ENCODE data around the gene SAMD14. TPM values are rescaled to one million over a fixed set of nuclear protein-coding genes. Genes with fewer than 3 reads are reported as not detected.

The SAMD14 gene
- total and polyA plus RNA-seq, 7 donors, result 0.55 to 2.7 (median 1.0) TPM

DNA sequence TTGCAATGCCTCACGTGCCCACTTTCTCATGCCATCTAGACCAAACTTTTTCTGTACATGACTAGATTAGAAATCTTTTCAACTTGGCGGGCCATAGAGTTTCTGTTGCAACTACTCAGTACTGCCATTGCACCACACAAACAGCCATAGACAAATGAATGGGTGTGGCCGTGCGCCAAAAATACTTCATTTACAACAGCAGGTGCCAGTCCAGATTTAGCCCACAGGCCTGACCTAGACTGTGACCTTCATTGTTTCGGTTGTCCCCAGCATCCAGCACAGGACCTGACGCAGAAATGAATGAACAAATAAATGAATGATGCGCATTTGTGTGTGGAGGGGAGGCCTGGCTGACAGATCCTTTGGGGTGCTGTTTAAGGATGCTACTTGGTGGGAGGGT is 49.1 kb downstream of the SAMD14 start:
- 41 to 50% (median 43%) methylated on average over 7 of the region's 7 CpGs for WGBS, 3 donors
- H3K36me3 ChIP-seq (ENCODE audit: insufficient read depth in 1 of 2, low read depth in 1 of 2), result peaks cover 2 to 76% of the 10 kb centered on the region in 2 donors
- no peak overlapping the region for H3K27ac ChIP-seq
- intact Hi-C loops (cut with DNase I), result no loop called here
- H3K4me3 ChIP-seq, result no peak overlapping the region
- ATAC-seq (peak; percentile 77 to 90 (median 87)), DNase-seq (peak; percentile 71 to 85)
- H3K4me1 ChIP-seq, result peaks cover 18% of the 10 kb centered on the region
- no peaks in the 10 kb centered on the region for H3K27me3 ChIP-seq (ENCODE audit: insufficient read depth in 3 of 3, low read length in 2 of 3)
- TF ChIP-seq, protein P1, sequence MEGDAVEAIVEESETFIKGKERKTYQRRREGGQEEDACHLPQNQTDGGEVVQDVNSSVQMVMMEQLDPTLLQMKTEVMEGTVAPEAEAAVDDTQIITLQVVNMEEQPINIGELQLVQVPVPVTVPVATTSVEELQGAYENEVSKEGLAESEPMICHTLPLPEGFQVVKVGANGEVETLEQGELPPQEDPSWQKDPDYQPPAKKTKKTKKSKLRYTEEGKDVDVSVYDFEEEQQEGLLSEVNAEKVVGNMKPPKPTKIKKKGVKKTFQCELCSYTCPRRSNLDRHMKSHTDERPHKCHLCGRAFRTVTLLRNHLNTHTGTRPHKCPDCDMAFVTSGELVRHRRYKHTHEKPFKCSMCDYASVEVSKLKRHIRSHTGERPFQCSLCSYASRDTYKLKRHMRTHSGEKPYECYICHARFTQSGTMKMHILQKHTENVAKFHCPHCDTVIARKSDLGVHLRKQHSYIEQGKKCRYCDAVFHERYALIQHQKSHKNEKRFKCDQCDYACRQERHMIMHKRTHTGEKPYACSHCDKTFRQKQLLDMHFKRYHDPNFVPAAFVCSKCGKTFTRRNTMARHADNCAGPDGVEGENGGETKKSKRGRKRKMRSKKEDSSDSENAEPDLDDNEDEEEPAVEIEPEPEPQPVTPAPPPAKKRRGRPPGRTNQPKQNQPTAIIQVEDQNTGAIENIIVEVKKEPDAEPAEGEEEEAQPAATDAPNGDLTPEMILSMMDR (IDR thresholded peaks at IDR 0.05), result no peak
- H3K9me3 ChIP-seq, result no peaks in the 10 kb centered on the region

DNA sequence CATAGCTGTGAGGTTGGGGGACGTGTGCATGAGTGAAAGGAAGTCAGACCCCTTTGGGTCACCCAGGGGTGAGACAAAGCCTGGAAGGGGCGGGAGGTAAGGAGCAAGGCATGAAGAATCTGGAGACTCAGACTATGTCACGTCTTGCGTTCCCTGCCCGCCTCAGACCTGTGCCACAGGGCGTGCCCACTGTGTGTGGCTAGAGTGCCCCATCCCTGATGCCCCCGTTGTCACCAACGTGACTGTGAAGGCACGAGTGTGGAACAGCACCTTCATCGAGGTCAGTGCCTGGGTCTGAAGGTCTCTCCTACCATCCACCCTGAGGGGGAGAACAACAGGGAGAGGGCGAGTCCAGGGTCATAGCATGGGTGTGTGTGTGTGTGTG is 49.9 kb downstream of the SAMD14 start:
- TF ChIP-seq, protein P1 (IDR thresholded peaks at IDR 0.05), result no peak
- ATAC-seq (peak in 2 of 4 donors; percentile 5 to 26), DNase-seq (no peak)
- H3K36me3 ChIP-seq (ENCODE audit: insufficient read depth in 1 of 2, low read depth in 1 of 2), result peaks cover 2 to 83% of the 10 kb centered on the region in 2 donors
- 77 to 88% (median 85%) methylated on average over 11 of the region's 11 CpGs for WGBS, 3 donors
- no peak overlapping the region for H3K4me3 ChIP-seq
- H3K4me1 ChIP-seq, result peaks cover 18% of the 10 kb centered on the region
- H3K9me3 ChIP-seq, result no peaks in the 10 kb centered on the region
- intact Hi-C loops (cut with DNase I), result no loop called here
- no peaks in the 10 kb centered on the region for H3K27me3 ChIP-seq (ENCODE audit: insufficient read depth in 3 of 3, low read length in 2 of 3)
- H3K27ac ChIP-seq, result peak overlapping the region; percentile 23

DNA sequence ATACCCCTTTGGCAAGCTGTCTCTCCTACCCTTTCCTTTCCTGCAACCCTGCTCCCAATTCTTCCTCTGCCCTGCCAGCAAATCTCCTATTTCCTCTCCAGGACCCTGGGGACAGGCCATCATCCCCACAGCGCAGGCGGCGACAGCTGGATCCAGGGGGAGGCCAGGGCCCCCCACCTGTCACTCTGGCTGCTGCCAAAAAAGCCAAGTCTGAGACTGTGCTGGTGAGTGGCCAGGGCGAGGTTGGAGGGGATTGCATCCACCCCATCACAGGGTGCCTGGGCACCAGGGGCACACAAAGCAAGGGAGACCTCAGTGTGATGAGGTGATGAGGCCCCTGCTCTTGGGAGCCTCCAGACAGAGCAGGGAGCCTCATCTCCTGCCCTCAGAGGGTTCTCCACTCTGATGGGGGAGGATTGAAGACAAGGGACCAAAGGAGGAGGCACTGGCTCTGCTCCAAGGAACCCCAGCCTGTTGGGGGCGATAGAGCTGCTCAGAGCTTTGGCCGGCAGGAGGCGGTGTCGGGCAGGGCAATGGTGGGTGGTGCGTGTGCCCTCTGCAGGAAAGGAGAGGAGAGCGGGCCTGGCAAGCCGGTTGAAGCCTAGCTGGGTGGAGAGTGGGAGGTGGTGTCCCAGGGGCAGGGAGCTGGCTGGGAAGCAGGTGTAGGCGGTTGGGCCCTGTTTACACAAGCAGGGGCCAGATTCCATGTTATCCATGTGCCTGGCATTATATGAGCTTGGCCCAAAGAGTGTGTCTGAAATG is 50.4 kb downstream of the SAMD14 start:
- Histone ChIP-seq H3K36me3 (ENCODE audit: insufficient read depth in 1 of 2, low read depth in 1 of 2) (peaks cover 2 to 88% of the 10 kb centered on the region in 2 donors), H3K9me3 (no peaks in the 10 kb centered on the region), H3K4me1 (peaks cover 18% of the 10 kb centered on the region), H3K27ac (peak overlapping the region; percentile 23), H3K4me3 (no peak overlapping the region), H3K27me3 (ENCODE audit: insufficient read depth in 3 of 3, low read length in 2 of 3) (no peaks in the 10 kb centered on the region)
- WGBS, 3 donors, result 49 to 62% (median 57%) methylated on average over 12 of the region's 12 CpGs
- intact Hi-C loops (cut with DNase I), result no loop called here
- DNase-seq, result peak in 1 of 2 donors; percentile 77
- peak; percentile 53 to 72 (median 63) for ATAC-seq
- TF ChIP-seq, protein P1 (IDR thresholded peaks at IDR 0.05), result peak; percentile 36

DNA sequence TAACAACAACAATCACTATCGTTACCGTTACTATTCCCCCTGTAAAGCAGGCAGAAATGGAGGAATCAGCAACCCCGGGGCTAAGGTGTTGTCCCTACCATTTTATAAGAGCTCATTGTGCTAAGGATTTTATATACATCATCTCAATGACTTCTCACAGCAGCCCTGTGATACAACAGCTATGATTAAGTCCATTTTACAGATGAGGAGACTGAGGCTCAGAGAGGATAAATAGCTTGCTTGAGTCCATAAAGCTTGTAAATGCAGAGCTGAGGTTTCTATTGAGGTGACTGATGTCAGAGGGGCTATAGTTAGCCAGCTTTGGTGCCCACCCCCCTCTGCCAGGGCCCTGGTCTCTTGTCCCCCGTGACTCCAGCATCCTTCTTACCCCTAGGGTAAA is 51.5 kb downstream of the SAMD14 start:
- ATAC-seq, result no peak
- no peaks in the 10 kb centered on the region for H3K9me3 ChIP-seq
- peaks cover 2 to 82% of the 10 kb centered on the region in 2 donors for H3K36me3 ChIP-seq (ENCODE audit: insufficient read depth in 1 of 2, low read depth in 1 of 2)
- intact Hi-C loops (cut with DNase I), result no loop called here
- no peak overlapping the region for H3K4me3 ChIP-seq
- H3K4me1 ChIP-seq, result peaks cover 18% of the 10 kb centered on the region
- WGBS, 3 donors, result 92 to 98% (median 96%) methylated on average over 4 of the region's 4 CpGs
- H3K27me3 ChIP-seq (ENCODE audit: insufficient read depth in 3 of 3, low read length in 2 of 3), result no peaks in the 10 kb centered on the region
- TF ChIP-seq, protein P1 (IDR thresholded peaks at IDR 0.05), result no peak
- no peak for DNase-seq
- H3K27ac ChIP-seq, result no peak overlapping the region

Data from psoas muscle (tissue), 8 donors.